Fibroblast of the aortic adventitia (primary cell): ENCODE data around the gene UBE2J2. TPM values are rescaled to one million over a fixed set of nuclear protein-coding genes. Genes with fewer than 3 reads are reported as not detected.

Source experiments
- DNase-seq: peaks from one replicate; pipeline ENCODE4 v3.0.0-alpha.2; 2010; ENCODE audit warnings: low read depth
- H3K4me3 ChIP-seq: 2 replicates; pipeline ENCODE4 v1.5.1; 2011; ENCODE audit warnings: low read depth, mild to moderate bottlenecking, control low read depth, low read length, moderate library complexity
- CTCF ChIP-seq: IDR thresholded peaks from 2 replicates; pipeline ENCODE4 v1.5.1; 2011; ENCODE audit warnings: mild to moderate bottlenecking, low read length, control low read depth, inconsistent platforms; ENCODE audit not compliant: insufficient read depth
- total RNA-seq: library from RNA; depleted of rRNA; stranded (reverse); fragments of >200 nt; gene quantifications from 2 replicates; pipeline ENCODE4 v1.2.3, GENCODE V29; 2012; ENCODE audit warnings: low replicate concordance

The UBE2J2 gene
- total RNA-seq, 1 donor = 35.3 TPM

- no peak overlapping the region for H3K4me3 ChIP-seq
- TF ChIP-seq CTCF = no peak
- no peak for DNase-seq
These were observed 48.3 kb downstream of the UBE2J2 start for GRCh38 chr1:1225238-1225845.

GRCh38 chr1:1223891-1224290 lies 49.8 kb downstream of the UBE2J2 start:
- no peak for DNase-seq
- TF ChIP-seq CTCF = no peak
- no peak overlapping the region for H3K4me3 ChIP-seq

GRCh38 chr1:1223321-1223720 lies 50.3 kb downstream of the UBE2J2 start:
- no peak for DNase-seq
- TF ChIP-seq CTCF = no peak
- no peak overlapping the region for H3K4me3 ChIP-seq

- DNase-seq = no peak
- no peak overlapping the region for H3K4me3 ChIP-seq
- no peak for TF ChIP-seq CTCF
These were observed 51.0 kb downstream of the UBE2J2 start for GRCh38 chr1:1222575-1223225.

- no peak for TF ChIP-seq CTCF
- H3K4me3 ChIP-seq = no peak overlapping the region
- DNase-seq = no peak
These were observed 51.6 kb downstream of the UBE2J2 start for GRCh38 chr1:1221887-1222574.

GRCh38 chr1:1220197-1220596 lies 53.5 kb downstream of the UBE2J2 start:
- DNase-seq = no peak
- TF ChIP-seq CTCF = no peak
- no peak overlapping the region for H3K4me3 ChIP-seq
